Dermis microvascular lymphatic vessel endothelial cell (primary cell): ENCODE measurements around the gene PBXIP1. TPM values are rescaled to one million over a fixed set of nuclear protein-coding genes. Genes with fewer than 3 reads are reported as not detected.
A peak's percentile ranks its signal among the peaks of the same experiment; 100 is the strongest.

ENCODE experiments used
- DNase-seq, 2 donors: peaks; one replicate each; pipeline versions ENCODE4 v3.0.0 to v3.0.0-alpha.2; 2010; ENCODE audit warnings: low read depth in 2 of 2
- total RNA-seq: library from RNA; depleted of rRNA; stranded (reverse); fragments of >200 nt; gene quantifications from 2 replicates; pipeline ENCODE4 v1.2.1, GENCODE V29; 2014

The PBXIP1 gene
- total RNA-seq, 1 donor from 2014 or later: 83.6 TPM

DNA sequence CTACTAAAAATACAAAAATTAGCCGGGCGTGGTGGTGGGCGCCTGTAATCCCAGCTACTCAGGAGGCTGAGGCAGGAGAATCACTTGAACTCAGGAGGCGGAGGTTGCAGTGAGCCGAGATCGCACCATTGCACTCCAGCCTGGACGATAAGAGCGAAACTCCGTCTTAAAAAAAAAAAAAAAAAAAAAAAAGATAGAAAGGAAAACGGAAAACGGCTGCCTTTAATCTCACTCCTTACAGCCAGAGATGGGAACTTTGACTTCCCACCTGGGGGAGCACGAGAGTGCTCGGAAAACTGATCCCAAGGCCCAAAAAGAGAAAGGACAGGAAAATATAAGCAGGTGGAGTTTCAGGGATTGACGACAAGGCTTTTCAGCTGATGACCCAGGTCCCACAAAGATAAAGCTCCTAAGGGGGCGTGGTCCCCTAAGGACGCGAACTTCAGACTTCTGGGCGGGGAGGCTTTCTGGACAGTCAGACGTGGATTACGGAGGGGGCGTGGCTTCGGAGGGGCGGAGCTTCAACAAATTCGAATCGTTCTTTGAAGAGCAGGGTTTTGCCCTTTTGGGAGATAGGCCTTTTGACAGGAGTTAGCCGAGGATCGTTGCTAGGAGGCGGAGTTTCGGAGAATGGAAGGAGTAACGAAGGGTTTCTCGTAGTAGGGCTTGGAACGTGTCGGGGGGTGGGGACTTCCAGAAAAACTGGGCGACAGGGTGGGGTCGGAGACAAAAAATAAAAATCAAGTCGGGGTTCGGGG lies 17.6 kb upstream of the PBXIP1 start:
- DNase-seq: peak; percentile 93 to 98

DNA sequence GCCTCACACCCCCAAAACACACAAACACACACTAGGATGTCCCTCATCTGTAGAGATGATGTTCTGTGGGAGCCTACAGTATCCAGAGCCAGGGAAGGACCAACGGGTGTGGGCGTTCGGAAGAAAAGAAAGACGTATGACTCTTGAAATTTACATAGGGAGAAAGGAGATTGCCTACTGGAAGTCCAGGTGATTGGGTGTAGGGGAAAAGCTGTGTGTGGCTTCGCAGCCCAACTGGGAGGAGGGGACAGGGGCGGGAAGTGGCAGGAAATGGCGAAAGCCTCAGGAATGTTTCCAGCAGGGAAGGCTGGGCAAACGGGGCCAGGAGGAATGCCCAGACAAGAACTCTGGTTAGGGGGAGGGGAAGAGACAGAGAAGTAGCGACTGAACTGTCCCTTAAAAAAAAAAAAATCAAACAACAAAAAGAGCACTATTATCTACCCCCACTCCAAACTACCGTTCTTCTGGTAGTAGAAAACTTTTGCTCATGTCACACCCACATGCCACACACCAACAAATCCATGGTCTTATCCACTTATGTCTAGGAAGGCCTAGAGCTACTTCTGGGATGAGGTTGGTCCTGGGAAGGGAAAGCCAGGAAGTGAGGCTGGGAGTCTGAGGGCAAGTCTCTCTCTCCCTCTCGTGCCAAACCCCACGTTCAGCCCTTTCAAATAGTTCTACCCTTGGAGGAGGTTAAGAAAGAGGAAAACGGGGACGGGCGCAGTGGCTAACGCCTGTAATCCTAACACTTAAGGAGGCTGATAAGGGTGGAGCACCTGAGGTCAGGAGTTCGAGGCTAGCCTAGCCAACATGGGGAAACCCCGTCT lies 16.8 kb upstream of the PBXIP1 start:
- peak in 1 of 2 donors; percentile 91 for DNase-seq

DNA sequence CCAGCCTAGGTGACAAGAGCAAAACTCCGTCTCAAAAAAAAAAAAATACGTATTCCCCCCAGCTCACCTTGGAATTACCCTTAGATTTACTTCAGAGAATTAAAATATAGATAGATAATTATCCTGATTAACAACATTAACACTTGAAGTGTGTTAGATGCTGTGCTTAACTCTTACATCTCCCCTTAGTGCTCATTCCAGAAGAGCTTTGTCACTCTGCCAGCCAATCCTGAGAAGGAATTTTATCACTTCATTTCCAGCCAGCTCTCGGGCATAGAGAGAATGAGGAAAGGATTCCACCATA lies 16.3 kb upstream of the PBXIP1 start:
- no peak for DNase-seq

DNA sequence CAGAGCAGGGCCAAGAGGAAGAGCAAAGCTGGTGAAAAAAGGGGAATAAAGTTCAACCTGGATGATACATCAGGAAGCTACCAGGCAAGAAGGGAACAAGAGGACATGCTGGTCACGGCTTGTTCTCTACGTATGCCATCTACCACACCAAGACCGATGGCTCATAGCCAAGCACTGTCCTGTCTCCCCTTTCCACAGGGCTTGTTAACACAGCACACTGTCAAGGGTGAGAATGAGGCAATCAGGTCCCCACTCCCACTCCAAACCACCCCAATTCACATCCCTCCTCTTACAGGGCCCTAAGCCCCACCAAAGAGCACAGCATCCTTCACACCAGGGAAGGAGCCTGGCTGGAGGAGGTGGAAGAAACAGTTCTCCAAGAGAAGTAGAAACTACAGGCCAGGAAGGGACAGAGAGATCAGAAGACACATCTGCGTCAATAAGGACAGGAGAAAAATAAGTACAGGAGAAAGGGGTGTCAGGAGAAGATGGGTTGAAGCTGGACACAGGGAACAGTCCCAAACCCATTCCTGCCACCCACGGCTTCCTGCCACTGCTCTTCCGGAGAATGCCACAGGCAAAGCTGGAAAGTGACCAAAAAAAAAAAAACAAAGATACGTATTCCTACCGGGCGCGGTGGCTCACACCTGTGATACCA lies 15.6 kb upstream of the PBXIP1 start:
- DNase-seq: no peak

DNA sequence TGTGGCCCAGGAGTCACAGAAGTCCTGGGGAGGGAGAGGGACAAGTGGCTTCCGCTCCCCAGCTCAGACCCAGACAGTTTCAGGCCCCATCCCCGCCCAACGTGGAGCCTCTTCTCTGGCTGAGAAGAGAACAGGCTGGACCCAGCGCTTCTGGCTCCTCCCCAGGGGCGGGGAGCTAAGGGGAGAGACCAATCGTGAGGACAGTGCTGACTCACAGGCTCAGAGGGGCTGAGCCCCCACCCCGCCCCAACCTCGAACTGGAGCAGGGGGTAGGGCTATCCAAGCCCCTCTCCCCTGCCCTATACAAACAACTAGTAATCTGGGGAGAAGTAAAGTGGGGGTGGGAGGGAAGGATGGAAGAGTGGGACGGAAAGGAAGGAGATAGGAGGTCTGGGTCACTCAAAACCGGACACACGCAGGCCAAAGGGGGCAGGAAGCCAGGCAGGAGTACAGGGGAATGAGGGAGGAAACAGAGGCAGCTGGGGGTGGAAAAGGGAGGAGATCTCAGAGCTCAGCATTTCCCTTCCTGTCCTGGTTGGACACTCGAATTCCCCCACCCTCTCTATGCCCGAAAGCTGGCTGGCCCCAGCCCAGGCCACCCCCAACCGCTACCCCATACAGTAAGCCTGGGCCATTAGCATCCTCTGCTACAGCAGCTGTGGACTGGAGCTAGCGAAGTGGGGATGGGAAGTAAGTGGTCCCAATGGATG lies 14.9 kb upstream of the PBXIP1 start, which contains the start of gene SHC1:
SHC1 (minus strand) TSS at position 117 of the 710 bp plus-strand sequence. CDS start 221 bp downstream, outside the sequence.
- peak; percentile 94 to 96 for DNase-seq

DNA sequence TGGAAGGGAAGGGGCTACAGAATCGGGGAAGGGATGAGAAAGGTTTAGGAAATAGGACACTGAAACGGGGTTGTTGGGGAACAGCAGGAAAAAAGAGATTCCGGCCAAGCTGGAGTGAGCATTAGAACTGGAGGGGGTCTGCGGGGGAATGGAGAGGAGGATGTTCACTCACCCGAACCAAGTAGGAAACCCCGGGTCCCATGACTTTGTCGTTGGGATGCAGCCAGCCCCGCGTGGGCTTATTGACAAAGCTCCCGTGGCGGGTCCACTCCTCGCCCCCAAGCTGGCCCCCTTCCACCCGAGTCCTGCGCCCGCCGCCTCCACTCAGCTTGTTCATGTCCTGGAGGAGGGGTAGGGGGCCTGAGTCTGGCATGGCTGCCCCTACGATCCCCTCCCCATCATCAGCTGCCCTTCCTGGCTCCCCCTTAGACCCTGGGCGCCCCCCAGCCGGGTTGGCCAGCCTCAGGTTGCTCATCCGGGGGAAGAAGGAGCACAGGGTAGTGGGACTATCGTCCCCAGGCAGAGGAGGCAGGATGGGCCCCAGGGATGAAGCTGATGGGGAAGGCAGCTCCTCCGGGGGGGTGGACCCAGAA lies 14.1 kb upstream of the PBXIP1 start:
- peak in 1 of 2 donors; percentile 31 for DNase-seq

DNA sequence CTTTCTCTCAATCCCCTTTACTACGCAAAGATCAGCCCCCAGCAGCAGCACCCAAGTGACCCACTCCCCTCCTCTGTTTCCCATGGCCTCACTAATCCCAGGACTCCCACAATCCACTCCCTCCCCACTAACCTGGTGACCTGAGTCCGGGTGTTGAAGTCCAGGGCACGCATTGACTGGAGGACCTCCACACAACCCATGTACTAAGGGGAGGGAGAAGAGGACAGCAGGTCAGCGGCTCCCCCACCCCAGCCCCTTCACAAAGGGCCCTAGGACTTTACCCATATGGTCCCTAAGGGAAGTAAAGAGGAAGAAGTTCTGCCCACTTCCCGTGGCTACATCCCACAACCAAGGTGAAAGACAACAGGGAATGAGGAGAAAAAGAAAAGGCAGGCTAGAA lies 13.3 kb upstream of the PBXIP1 start:
- no peak for DNase-seq

DNA sequence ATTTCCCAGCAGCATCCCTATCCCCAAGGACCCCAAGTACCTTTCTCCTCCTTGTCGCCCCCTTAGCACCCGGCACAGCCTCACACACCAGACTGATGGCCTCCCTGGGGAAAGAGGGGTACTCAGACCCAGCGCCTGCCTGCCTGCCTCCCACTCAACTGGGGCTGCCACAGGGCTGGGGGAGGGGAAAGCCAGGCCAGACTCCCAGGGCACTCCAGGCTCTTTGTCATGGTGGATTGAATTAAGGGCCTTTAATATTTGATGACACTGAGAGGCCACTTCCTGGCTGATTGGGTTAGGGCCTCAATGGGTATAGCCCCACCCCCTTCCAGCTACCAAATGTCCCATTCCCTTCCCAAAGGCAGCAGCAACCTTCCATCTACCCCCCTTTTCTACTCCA lies 12.8 kb upstream of the PBXIP1 start:
- no peak for DNase-seq

DNA sequence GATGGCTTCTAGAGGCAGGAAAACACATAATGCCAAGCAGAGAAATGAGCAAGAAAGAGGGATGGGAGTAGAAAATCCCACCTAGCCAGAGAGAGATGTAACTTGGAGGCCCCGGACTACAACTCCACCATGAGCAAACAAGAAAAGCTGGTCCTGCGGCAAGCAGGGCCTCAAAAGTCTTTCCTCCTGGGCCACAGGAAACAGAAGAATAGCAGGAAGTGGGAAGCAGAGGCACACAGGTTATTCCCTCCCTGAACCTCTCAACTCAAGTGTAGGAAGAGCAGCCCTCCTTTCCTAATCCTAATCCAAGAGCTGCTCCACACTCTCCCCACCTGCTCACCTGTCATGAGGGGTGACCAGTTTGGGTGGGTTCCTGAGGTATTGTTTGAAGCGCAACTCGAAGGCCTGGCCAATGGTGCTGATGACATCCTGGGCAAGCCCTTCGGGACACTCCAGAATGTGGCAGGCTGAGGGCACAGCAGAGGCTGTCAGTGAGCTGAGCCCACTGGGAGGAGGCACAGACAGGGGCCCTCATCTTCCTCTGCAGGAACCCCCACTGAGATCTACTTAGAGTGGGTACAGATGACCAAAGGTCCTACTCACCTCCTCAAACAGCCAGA lies 11.5 kb upstream of the PBXIP1 start:
- DNase-seq: peak in 1 of 2 donors; percentile 38

DNA sequence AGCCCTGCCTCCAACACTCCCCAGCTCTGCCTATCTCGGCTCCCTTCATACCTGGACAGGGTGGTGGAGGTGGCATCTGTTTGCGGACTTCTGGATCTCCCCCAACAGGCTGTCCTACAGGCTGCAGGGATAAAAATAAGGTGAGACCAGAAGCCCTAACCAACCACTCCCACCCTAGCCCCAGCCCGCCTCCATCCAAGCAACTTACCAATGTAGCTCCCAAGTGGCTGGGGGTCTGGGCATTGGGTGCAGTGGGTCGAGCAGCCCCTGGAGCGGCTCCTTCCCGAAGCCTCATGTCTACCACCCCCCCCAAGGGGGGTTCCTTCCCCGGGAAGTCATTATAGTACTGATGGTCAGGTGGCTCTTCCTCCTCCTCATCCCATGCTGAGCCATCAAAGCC lies 10.2 kb upstream of the PBXIP1 start:
- DNase-seq: no peak

DNA sequence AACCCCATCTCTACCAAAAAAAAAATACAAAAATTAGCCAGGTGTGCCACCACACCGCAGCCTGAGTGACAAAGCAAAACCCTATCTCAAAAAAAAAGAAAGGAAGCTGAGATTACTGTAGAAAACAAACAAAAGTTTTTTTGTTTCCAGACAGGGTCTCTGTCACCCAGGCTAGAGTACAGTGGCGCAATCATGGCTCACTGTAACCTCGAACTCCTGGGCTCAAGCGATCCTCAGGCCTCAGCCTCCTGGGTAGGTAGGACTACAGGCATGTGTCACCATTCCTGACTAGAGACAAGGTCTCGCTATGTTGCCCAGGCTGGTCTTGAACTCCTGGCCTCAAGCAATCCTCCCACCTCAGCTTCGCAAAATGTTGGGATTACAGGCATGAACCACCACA lies 8.5 kb upstream of the PBXIP1 start:
- no peak for DNase-seq

DNA sequence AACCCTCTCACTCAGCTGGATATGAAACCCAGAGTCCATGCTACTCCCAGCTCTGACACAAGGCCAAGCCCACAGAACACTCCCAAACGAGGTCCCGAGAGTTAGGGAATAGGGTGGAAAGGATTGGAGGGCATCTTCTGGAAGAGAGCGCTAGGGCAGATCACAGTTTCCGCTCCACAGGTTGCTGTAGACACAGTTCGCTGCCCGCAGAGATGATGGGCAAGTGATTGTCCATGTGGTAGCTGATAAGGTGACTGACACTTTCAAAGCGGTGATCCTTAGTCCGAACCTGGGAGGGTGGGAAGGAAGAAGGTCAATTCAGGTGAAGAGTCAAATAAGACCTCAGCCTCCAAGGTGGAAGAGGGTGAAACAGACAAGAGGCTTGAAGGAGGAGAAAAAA lies 7.7 kb upstream of the PBXIP1 start:
- DNase-seq: no peak

DNA sequence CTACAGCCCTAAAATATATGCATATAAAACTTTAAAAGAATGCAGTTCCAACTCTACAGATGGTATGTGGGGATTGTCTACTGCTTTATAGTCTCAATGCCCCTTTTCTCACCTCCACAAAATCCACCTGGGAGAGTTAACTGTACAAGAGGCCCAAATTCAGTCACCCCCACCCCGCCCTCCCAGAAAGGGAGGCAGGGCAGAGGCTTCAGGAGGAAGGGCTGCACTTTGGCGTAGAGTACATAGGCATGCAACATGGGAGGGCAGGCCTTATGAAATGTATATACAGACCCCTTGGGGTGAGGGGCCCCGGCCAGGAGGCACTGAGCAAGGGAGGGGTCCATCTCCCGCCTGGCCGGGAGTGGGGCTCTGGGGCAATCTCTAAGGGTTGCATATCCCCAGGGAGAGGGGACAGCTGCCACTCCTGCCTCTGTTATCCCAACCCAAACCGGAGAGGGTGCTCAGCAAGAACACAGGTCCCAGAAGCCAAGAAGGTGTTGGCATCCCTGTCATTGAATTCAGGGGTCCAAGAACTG lies 7.0 kb upstream of the PBXIP1 start:
- DNase-seq: no peak

DNA sequence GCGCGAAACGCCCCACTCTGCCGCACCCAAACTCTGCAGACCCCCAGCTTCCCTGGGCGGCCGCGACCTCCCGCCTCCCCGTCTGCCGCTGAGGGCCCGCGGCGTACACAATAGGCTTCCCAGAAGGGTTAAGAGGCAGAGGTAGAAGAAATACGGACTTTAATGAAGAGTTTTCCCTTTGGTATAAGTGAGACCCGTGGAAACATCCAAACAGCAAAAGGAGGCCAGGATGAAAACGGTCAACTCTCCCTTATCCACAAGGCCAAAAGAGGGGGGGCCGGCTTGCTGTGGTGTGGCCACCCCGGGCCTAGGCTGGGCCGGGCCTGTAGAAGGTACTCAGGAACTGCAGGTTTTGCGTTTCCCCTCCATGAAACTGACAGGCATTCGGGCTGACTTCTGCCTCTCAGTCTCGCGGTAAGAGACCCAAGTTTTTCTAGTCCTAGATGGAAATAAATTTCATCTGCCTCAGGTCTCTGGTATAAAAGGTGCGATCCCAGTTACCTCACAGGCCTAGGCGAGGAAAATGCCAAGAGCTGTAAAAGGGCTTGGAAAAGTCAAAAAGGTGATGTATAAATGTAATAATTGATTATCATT lies 6.4 kb upstream of the PBXIP1 start:
- DNase-seq: no peak

DNA sequence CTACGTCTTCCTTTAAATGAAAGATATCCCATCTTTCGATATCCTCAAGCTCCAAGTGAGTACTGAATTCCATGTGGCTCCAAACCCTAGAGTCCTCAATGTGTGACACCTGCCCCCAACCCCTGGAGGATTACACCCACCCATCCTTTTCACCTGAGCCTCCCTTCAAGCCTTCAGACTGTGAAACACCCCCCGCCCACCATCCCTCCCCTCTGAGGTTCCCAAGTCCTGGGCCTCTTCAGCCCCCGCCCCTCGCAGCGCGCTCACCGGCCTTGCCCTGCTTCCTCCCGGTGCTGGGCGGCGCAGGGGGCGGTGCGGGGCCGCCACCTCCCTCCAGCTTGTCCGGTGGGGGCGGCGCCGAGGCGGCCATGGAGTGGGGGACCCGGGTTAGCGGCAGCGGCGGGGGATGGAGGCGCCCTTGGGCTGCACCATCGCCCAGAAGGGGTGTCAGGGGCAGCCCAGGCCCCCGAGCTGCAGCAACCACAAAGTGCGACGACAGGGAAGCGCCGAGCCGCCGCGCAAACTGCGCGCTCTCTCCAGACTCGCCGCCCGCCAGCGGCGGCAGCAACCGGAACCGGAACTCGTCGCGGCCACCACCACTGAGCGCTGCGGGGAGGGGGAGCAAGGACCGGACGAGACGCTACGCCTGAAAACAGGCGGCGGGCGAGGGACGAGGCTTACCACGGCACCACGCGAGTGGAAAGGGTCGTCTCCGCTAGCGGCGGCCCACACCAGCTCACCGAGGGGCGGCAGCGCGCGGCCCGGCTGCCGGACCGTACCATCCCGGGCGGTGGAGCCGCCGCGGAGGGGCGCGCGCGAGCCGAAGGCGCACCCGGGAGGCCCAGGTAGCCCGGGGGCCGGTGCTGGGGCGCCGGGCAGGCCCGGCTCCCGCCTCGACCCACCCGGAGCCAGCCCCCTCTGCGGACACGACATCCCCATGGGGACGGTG lies 5.6 kb upstream of the PBXIP1 start, which contains the start of gene PYGO2:
PYGO2 (minus strand) TSS at position 576 of the 949 bp plus-strand sequence; CDS start at position 370, 206 bp downstream.
- DNase-seq: peak; percentile 52 to 82

DNA sequence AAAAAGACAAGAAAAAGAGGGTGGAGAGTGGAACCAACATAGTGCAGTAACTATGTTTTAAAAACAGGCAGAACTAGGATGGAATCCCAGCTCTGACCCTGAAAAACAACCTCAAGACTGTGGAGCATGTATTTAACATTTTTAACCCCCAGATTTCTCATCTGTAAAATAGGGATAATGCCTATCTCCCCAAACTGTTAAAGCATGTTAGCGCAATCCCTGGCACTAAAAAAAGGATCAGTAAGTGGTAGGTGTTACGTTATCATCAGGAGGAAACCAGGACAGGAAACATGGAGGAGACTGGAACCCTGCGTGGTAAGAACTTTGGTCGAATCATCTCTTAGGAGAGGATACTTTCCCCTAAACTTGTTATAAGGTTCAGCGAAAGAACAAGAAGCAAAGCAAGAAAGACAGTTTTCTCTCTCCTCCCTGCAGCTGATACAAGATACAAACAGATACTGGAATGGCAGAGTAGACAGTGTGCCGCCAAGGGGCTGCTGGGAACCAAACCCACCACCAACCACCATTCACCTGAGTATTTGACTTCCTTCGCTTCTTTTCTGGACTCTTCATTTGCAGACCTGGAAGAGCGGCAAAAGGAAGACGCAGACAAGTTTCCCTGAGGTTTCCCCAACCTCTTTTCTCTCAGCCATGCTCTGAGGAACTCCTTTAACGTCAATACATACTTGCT lies 4.7 kb upstream of the PBXIP1 start:
- DNase-seq: no peak

DNA sequence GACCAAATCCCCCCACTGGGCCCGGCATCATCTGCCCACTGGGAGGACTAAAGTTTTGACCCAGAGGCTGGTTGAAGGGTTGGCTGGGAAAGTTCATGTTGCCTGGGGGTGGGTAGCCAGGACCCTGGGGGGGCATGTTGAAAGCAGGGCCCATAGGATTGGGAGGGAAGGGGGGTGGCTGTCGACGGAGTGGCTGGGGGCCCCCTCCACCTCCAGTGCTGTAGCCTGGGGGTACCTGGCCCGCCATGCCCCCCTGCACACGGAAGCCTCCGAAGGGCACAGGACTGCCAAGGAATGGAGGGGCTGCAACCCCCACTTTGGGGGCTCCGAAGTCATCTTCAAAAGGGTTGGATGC lies 3.5 kb upstream of the PBXIP1 start:
- no peak for DNase-seq

DNA sequence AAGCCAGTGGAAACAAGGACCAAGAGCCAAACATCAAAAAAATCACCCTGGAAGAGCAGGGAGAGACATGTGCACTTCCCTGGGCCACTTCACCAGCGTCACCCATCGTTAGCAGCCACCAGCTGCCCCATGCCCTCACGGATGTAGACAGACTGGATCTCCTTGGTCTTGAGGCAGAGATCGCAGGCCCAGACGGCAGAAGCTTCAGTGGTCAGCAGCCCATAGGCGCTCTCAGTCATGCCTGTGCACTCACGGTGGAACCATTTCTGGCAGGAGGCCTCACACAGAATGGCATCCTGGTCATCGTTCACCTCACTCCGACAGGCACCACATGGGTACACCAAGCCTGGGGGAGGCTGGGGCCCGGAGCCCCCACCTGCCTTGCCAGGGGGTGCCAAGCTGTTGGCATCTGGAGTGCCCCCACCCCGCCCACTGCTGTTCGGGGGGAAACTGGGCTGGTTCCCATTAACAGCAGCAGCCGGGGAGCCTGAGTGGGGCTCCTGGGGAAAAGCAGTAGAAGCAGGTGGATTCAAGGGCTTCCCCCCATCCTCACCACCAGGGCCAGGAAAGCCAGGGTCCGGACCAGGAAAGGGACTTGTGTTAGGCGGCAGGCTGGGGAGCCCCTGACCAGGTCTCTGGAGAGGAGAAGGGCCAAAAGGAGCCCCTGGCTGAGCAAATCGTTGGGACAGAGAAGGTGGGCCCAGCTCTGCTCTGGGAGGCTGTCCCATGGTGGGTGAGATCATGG lies 3.0 kb upstream of the PBXIP1 start:
- no peak for DNase-seq
